LHCN-M2 (cell line): Measurements from ENCODE around the gene DNAJC6. TPM values are rescaled to one million over a fixed set of nuclear protein-coding genes. Genes with fewer than 3 reads are reported as not detected.
A peak's percentile ranks its signal among the peaks of the same experiment; 100 is the strongest.
"Not testable (repeated sequence)": the region's sequence is repeated elsewhere in the genome, so short reads cannot be mapped to it uniquely, and the experiment has no call there.

ENCODE experiments used
- DNase-seq: peaks from one replicate; pipeline ENCODE4 v3.0.0-alpha.2; 2012; ENCODE audit warnings: low read depth
- total RNA-seq: library from RNA; depleted of rRNA; stranded (reverse); fragments of >200 nt; gene quantifications from 2 replicates; pipeline ENCODE4 v1.2.3, GENCODE V29; 2014

The DNAJC6 gene
- total RNA-seq, 1 experiment from 2014 or later: 2.9 TPM

DNA sequence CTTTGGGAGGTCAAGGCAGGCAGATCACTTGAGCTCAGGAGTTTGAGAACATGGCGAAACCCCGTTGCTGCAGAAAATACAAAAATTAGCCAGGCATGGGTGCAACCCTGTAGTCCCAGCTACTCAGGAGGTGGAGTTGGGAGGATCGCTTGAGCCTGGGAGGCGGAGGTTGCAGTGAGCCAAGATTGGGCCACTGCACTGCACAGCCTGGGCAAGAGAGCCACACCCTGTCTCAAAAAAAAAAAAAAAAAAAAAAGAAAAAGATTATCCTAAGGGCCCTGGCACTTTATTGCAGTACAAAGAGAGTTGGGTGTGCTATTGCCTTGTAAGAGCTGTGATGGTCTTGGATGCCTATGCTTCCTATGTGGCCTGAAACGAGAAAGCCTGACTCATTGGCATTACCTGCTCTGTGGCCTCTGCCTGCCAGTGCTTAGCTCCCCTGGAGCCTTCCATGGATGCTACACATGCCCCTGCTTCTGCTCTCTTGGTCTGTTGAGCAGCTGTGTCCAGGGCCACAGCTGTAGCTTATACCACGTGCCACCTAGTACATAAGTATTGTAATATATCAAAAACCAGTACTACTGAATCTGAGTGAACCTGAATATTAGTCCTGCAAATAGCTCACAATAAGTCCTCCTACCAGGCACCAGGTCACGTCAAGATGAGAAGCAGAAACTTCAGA lies 45.8 kb downstream of the DNAJC6 start:
- no peak for DNase-seq

DNA sequence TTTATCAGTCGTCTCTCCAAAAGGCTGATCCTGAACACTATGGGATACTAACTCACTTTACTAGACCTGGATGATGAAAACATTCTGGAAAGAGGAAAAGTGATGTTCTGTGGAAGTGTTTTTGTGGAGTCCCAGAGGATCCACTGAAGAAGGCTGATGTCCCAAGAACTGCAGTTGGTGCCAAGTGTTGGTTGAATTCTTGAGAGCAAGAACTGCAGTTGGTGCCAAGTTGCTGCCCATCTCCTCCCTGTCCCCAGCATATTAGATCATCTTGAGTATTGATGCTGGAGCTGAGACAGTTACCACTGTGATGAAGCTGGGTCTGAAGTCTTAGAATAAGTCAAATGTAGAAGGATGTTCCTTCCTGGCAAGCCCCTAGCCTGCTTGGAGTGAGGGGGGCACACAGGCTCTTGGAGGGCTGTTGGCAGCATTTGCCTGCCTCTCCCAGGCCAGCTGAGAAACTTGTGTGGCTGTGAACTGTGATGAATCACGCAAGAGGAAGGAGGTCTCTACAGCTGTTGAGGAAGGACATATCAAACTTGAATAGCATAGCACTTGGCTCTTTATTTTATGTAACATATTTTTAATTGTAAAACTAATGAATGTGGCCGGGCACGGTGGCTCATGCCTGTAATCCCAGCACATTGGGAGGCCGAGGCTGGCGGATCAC lies 48.1 kb downstream of the DNAJC6 start:
- peak; percentile 47 for DNase-seq

DNA sequence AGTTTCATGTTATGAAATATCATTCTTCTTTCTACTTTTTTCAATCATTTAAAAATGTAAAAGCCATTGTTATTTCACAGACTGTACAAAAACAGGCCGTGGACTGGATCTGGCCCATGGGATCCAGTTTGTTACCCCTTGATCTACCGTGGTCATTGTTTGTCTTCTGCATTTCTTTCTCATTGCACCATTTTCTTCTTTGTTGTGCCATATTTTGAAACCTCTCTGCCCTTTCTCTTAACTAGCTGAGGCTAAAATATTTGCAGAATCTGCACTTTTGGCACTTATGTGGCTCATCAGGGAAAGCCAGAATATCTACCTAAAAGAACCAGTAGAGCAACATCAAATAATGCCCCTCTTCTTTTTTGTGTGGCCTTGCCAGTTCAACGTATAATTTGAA lies 50.5 kb downstream of the DNAJC6 start:
- no peak for DNase-seq

DNA sequence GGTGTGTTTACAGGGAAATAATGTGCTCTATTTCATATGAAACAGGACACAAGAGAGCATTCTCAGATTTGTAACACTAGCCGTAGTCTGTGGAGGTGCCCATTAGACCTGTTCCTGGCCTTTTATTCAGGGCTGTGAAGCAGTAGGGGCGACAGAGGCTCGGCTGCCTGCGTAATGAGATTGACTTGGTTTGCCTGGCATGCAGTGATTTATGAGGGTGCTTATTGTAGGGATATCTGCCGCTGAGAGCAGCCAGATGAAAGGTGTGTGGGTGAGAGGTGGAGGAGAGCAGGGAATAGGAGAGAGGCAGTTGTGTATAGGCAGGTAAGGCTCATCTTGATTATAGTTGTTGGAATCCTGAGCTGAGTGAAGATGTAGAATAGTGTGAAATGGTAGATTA lies 51.3 kb downstream of the DNAJC6 start:
- DNase-seq: no peak

DNA sequence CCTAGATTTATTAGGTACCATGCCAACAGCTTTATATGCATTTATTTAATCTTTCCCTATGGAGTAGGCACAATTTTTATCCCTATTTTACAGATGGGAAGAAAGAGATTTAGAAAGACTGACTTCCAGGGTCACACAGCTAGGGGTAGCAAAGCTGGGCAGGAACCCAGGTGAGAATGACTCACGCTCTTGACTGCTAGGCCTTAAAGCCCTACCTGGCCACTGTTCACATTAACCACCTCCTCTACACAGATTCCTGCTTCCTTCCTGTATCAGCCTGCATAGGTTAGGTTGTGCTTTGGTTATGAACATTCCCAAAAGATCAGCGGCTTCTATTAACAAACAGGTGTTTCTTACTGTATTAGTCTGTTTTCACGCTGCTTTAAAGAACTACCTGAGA lies 53.2 kb downstream of the DNAJC6 start:
- DNase-seq: no peak

DNA sequence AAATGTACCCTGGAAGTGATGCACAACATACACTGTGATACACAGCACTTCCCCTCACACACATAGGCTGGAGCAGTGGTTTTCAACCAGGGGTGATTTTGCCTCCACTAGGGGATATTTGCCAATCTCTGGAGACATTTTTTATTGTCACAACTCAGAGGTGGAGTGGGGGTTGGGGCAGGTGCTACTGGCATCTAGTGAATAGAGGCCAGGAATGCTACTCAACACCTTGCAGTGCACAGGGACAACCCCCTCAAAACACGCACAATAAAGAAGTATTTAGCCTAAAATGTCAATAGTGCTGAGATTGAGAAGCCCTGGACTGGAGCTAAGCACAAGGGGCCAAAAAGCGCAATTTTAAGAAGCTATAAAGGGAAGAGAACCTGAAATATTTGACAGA lies 54.1 kb downstream of the DNAJC6 start:
- DNase-seq: no peak

DNA sequence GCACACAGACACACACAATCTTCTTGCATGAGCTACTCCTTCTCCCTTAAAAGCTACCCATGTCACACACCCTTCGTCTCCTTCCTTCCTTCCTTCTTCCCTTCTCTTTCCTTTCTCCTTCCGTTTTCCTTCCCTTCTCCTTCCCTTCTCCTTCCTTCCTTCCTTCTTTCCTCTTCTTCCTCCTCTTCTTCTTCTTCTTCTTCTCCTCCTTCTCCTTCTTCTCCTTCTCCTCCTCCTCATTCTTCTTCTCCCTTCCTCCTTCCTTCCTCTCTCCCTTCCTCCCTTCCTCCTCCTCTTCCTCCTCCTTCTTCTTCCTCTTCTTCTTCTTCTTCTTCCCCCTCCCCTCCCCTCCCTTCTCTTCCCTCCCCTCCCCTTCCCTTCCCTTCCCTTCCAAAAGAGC lies 59.1 kb downstream of the DNAJC6 start:
- no peak for DNase-seq

DNA sequence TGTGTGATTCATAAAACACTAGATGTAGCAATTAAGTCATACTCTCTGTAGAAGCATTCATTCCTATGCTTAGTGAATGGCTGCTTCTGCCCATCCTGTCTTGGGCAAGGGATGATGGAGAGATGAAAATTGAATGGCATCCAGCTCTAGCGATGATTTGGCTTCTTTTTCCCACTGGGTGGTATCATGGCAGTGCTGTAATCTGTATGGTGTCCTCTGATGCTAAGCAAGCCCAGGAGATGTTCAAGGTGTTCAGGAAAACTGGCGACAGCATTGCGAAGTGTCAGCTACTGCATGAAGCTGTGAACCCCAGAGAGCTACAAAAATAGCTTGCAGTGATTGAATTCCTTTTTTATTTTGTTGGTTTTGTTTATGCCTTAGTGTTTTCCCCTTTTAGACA lies 62.2 kb downstream of the DNAJC6 start:
- no peak for DNase-seq

DNA sequence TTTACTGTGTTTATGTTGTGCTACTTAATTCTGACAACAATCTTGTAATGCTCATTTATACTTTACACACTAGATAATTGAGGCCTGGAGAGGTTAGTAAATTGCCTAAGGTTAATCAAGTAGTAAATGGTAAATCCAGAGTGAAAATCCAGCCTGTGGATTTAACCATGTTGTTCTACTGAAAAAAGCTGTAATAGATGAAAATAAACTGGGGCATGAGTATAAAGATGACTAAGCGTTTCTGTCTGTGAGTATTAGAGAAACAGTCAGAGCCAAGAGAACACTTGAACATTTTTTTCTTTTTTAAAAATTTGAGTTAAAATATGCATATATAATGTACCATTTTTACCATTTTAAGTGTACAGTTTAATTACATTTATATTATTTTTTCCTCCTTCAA lies 63.2 kb downstream of the DNAJC6 start:
- DNase-seq: peak; percentile 24

DNA sequence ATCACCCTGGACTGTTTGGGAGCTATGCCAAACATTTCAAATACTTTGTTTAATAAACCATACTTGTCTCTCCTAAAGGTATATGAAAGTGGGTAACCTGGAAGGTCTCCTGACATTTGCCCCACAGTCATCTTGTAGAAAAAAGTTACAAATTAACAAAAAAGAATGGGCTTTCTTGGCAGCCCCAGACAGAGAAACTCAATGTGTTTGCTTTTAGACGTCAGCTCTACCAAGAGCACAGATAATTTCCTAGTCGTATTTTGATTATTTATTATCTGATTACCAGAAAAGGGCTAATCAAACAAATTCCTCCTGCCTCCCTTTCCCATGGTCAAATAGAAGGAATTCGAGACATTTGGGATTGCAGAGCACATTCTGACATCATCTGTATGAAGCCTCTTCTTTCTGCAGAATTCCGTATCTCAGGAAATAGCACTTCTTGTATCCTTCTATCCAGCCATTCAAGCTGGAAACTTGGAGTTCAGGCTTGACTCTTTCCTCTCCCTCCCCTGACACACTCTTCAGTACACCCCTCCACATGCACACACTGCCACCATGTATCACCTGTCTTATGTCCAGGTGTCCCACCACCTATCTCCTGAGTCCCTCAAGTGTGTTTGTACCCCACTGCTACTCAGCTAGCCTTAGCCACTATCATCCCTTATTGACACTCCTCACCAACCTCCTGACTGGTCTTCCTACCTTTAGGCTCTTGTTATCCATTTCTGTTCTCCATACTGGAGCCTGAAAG lies 68.3 kb downstream of the DNAJC6 start:
- no peak for DNase-seq

DNA sequence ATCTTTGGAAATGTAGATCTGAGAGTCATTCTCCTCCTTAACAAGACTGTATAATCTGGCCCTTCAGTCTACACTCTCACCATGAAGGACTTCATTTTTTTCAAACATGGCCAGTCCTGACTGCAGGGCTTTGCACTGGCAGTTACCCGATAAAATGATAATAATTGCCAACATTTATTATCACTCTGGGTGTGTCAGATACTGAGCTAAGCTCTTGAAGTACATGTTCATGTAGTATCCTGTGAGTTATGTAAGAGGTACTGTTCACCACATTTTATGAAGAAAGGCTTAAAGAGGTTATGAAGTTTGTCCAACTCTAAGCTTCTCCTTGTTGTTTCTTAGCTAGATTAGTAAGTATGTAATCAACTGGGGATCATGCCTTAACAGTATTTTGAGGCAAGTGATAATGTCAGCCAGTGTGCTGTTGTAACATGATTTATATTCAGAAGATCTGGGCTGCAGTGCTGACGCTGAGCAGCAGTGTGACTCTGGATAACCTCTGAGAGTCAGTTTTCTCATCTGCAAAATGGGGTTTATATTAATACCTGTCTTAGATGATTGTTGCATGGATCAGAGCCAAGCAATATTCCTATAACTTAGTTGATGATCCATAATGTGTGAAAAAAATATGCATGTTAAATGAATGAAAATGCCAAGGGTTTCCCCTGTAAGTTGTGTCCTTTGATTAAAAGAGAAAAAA lies 69.1 kb downstream of the DNAJC6 start:
- DNase-seq: no peak

DNA sequence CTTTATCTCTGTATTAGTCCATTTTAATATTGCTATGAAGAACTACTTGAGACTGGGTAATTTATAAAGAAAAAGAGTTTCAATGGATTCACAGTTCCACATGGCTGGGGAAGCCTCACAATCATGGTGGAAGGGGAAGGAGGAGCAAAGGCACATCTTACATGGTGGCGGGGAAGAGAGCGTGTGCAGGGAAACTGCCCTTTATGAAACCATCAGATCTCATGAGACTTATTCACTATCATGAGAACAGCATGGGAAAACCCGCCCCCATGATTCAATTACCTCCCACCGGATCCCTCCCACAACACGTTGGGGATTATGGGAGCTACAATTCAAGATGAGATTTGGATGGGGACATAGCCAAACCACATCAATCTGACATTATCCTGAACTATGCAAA lies 75.1 kb downstream of the DNAJC6 start:
- DNase-seq: not testable (repeated sequence)

DNA sequence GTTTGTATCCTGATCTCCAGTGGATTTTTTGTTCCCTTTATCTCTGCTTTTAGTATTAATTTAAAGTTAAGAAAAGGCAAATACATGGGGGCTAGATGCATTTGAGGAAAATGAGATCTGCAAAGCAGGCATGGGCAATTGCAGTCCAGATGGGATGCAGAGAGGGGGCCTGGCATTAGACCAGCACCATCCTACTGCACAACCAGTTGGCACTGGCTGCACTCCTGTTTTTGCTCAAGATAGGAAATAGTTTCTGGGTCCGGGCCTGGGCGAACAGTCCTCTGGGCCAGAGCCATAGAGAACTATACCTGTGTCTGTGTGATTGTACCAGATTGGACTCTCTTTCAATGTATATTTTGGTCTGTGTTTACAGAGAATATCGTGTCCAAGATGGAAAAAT lies 77.1 kb downstream of the DNAJC6 start:
- DNase-seq: no peak

DNA sequence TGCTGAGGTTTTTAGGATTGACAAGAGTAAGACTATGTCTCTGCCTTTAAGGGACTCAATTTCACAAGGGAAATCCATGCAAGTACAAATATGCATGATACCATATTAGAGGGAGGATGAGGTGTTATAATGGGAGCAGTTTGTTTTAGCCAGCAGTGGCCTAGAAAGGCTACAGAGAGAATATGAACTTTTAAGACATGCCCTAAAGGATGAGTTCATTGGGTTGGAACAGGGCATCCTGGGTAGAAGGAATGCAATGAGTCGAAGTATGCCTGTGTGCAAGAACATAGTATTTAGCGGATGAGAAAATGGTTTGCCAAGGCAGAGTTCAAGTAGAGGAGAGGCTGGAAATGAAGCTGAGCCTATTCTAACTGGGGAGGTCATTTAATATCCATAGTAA lies 78.5 kb downstream of the DNAJC6 start:
- DNase-seq: no peak

DNA sequence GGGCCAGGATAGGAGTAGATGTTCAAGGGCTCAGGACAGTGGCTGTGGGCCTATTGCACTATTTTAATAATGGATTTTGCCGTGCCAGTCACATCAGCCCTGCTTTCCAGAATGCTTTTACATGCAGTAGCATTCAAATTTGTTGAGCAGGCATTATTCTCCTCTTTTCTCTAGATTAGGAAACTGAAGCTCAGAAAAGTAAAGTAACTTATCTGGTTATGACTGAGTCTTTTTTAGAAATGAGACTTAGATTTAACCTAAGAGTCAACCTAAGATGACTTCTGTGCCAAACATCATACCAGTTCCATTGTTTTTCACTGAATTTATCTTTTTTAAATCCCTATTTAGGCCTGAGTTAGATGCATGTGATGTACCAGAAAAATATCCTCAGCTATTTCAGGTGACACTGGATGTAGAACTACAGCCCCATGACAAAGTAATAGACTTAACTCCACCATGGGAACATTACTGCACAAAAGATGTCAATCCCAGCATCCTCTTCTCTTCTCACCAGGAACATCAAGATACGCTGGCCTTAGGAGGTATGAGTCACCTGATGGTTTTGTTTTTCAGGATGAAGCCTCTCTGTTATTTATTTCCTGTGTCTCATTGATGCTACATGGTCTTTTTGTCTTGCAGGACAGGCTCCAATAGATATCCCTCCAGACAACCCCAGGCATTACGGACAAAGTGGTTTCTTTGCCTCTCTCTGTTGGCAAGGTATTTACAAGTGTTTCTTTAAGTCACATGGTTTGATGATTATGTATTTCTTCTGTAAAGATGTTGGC lies 79.8 kb downstream of the DNAJC6 start:
- no peak for DNase-seq

DNA sequence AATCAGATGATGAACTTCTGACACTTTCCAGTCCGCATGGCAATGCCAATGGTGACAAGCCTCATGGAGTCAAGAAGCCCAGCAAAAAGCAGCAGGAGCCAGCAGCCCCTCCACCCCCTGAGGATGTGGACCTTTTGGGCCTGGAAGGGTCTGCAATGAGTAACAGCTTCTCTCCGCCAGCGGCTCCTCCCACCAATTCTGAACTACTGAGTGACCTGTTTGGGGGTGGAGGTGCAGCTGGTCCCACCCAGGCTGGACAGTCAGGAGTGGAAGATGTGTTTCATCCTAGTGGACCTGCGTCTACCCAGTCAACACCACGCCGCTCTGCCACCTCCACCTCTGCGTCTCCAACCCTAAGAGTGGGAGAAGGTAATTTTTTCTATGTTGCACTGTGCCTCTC lies 83.2 kb downstream of the DNAJC6 start:
- DNase-seq: no peak

DNA sequence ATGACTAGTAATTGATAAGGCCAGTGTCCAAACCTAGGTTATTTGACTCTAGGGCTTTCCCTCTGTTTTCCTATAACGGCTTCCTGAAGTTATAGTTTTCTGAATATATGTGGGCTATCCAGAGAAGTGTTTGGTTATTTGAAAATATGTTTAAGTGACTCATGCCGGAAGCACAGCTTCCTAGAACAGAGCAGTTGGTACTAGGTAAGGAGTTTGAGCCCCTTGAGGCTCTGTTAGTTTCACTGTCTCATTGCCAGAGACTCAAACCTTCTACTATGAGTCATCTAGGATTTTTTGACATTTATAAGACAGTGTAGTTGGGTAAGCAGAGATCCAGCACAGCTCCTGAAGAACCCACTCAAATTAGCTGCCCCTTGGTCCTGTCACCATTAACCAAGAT lies 84.0 kb downstream of the DNAJC6 start:
- DNase-seq: peak; percentile 76

DNA sequence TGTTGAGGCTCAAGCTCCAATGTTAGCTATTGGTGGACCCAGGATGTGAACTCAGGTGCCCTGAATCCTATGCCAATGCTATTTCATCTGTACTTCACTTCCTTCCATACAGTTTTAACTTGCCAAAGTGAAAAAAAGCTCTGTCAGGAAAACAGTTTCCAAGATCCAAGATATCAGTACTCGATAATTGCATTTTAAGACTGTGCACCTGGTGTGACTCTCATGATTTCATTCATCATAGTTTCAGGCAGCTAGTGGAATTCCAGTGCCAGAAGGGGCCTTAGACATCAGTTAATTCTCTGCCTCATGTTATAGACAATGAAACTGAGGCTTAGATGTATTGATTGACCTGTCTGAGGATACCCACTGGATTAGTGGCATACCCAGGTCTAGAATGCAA lies 84.6 kb downstream of the DNAJC6 start:
- DNase-seq: no peak

DNA sequence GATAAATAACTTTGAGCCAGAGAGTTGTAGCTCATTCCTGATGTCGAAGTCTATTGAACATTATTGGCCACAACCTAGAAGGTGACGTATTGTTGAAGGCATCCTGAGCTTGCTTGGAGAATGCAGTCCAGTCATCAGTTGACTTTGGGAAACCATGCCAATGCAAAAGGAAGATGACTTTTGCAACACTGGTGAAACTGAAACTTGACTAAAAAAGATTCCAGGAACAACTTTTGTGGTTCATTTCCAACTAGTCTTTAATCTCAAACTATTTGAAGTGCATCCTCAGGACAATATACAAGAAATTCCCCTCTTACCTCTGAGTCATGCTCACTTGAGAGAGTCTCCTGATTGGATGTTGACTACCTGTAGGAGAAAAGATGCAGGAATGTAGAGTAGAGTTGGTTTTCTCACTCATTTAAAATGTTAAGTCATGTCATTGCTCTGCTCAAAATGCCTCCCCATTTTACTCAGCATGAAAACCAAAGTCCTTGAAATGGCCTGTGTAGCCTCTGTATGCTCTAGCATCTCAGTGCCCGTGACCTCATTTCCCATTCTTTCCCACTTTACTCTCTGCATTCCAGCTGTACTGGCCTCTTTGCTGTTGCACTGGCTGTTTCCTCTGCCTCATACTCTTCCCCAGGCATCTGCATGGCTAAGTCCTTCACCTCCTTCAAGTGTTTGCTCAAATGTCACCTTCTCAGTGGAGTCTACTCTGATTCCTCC lies 86.7 kb downstream of the DNAJC6 start:
- peak; percentile 39 for DNase-seq

DNA sequence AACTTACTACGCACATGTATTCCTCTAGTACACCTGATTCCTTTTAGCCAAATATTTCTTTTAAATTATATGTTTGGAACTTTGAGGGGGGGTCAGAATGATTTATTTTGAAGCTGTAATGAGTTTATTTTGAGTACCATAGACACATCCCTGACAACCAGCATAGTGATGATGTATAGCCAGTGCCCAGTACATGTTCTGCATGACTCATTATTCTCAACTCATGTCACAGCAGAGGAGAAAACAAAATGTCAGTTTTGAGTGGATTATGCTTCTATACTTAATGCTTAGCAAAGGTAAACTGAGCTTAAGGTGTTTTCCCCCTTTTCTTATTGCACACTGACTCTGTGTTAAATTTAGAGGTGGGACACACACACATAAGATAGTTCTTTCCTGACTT lies 88.7 kb downstream of the DNAJC6 start:
- no peak for DNase-seq

DNA sequence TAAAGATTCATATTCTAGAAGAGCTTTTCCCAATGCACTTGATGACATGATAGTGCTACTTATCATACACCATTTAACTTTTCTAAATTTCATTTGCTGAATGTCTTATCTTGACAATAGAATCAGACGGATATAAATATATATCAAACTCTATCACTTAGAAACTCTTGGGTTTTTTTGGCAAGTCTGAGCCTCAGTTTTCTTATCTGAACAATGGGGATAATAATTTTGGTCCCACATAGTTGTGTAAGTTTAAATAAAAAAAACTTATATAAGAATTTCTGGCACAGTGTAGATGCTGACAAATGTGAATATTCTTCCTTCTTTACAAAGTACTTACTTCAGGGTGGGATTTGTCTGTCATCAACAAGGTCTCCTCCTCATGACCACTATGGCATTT lies 89.7 kb downstream of the DNAJC6 start:
- no peak for DNase-seq
